ENCODE measurements around the gene CLEC1A.

Gene CLEC1A

DNA sequence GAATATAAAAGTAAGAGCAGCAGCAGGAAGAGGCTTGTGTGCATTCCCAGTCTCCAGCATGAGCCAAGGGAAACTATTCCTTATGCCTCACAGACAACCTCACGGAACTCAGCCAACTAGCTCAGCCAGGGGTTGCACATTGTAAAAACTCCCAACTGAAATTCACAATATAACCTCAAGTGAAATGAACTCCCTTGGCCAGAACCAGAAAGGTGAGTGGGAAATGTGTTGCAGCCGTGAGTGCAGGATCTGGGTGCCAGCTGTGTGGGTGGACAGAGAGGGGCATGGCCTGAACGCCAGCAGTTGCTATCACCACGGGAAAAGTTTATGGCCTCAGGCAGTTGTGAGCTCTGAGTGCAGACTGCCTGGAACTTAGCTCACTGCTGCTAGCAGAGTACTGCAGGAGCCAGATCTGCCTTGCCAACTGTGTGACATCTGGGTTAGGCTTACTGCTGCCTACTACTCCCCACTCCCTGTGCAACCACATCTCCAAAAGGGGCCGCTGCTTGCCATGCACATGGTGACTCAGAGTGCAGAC is 2.3 kb upstream of the CLEC1A start:
- no peak for FAIRE-seq

GRCh38 chr12:10097521-10097920 is 1.3 kb downstream of the CLEC1A start:
- no peak for FAIRE-seq

DNA sequence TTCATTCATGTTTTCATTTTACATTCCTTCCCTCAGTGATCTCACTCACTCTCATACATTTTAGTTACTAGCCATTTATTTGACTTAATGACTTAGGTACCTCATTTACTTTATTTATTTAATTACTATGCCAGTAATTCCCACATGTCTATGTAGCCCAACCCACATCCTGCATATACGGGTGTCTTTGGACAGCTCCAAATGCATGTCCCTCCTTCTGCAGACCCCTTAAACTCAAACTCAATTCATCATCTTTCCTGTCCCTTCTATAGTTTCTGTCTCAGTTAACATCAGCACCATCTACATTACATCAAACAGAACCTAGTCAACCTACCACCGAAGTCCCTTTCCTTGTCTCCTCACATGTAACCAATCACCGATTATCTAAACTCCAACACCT is 2.8 kb downstream of the CLEC1A start:
- no peak for FAIRE-seq

GRCh38 chr12:10094646-10095395 is 4.0 kb downstream of the CLEC1A start:
- FAIRE-seq = no peak

DNA sequence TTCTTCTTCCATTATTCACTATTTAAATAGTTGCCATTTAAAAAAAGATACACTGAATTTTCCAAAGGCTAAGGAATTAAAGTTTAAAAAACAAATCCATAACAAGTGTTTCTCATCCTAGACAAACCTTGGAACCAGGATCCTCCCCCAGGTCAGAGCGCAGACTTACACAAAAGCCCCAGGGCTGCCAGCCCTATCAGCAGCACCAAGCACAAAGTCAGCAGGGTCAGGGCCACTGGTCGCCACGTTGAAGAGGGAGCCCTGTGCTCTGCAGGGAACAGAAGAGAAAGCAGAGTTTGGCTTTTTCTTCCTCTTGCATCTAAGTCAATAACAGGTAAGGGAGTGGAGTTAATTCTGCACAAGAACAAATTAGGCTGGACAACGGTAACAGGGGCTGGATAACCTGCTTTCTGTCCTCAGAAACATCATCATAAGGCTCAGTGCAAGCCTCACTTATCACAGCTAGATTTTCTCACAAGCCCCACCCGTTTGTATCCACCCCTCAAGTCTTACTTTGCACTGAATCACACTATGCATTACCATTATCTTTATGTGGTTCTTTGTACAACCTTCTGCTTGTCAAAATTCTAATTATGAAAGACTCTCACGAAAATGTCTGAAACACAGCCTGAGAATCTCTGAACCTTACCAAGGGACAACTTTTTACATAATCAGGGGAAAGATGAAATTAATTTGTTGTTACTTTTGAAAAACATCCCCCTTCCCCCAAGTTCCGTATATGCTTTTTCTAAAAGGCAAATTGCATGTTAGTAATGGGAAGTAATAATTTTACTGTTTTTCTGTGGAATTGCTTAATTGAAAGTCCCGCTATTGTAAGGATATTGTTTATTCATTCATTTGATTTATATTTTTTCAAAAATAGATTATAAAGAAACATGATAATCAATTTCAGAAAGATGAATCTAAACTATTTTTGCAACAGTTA is 9.6 kb downstream of the CLEC1A start:
- FAIRE-seq = no peak

DNA sequence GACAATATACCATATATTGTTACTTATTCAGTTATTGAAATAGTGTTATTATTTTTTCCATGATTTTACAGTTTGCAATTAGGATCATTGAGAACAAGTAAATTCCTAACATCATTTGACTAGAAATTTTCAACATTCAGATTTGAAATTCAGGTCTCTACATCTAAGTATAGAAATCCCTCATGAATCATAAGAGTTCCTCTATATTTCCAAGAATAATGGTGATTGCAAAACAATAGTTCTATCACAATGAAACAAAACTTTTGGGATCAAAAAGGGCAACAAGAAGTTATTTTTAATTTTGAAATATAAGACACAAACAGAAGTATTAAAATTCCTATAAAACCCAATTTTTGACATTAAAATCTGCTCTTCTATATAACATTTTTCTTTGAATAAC is 10.8 kb downstream of the CLEC1A start:
- FAIRE-seq = no peak

DNA sequence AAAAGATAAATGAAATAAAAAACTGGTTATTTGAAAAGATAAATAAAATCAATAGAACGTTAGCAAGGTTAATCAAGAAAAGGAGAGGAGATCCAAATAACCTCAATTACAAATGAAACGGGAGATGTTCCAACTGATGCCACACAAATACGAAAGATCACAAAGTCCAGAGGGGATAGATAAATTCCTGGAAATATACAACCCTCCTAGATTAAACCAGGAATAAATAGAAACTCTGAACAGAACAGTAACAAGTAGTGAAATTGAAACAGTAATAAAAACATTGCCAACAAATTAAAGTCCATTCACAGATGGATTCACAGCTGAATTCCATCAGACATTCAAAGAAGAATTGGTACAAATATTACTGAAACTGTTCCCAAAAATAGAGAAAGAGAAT is 12.4 kb downstream of the CLEC1A start:
- no peak for FAIRE-seq

DNA sequence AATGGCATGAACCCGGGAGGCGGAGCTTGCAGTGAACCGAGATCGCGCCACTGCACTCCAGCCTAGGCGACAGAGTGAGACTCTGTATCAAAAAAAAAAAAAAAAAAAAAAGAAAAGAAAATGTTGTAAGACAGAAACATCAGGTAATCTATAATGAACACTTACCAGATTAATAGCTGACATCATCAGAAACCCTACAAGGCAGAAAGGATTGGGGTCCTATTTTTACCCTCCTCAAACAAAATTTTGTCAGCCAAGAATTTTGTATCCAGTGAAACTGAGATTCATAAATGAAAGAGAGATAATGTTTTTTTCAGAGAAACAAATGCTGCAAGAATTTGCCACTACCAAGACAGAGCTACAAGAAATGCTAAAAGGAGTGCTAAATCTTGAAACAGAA is 14.1 kb downstream of the CLEC1A start:
- FAIRE-seq = no peak

- FAIRE-seq = no peak
Measured at GRCh38 chr12:10082117-10082874, 16.5 kb downstream of the CLEC1A start.

- no peak for FAIRE-seq
Measured at GRCh38 chr12:10075451-10075850, 23.3 kb downstream of the CLEC1A start.

DNA sequence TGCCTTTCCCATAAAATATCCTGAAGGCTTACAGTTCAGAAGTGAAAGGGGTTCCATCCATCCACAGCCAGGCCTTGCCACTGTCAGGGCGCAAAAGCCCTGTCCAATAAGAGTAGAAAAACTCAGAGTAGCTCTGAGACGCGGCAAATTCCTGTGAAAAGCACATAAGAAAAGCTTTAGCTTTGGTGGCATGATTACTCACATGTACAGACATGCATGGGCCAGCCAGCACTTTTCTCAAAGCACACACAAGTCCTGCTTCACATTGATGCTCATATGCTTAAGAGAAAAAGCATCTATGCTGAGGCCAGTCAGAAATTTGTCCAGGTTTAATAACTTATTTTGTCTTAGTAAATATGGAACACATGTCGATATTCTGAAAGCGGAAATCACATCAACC is 25.5 kb downstream of the CLEC1A start:
- FAIRE-seq = no peak

GRCh38 chr12:10072131-10072530 is 26.7 kb downstream of the CLEC1A start:
- FAIRE-seq = no peak

DNA sequence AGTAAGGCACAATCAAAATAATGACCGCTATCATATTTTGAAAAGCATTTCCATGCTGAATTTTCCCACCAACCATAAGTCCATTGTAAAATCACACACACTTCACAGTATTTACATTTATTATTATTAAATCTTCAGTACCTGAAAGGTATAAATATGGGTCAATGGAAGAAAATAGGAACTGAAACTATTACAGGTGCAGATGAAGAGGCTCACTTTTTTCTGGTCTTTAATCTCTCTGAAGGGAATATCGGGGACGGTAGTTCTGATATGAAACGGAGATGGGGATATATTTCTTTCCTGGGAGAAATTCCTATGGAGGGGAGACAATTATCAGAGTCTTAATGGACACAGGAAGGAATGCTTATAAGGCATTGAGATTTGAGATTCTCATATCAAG is 28.4 kb downstream of the CLEC1A start:
- no peak for FAIRE-seq

DNA sequence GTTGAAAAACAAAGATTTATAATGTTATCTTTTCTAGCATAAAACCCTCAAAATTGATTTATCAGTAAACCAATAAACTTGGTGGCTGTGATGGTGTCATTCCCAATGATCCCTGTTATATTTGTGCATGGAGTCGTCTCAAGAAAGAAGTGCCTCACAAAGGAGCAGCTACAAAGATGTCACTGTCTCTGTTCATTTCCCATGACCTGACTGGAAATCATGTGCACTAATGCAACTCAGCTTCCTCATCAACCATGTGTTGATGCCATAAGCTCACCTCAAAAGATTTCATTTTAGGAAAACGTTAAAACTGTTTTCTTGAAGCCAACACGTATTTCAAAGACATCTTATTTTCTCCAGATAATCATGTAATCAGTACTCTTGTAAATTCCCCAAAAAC is 28.8 kb downstream of the CLEC1A start:
- FAIRE-seq = no peak

DNA sequence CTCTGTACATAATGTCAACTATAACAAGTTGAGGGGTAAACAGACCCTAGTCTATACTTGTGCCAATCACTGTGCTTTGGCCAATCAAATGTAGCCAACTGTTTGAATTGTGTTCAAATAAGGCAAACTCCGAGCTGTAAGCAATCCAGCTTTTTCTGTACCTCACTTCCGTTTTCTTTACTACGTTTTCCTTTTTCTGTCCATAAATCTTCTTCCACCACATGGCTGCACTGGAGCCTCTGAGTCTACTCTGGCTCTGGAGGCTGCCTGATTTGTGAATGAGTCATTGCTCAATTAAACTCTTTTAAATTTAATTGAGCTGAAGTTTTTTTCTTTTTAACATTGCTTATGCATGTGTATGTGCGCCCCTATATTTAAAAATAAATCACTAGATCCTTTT is 29.7 kb downstream of the CLEC1A start:
- FAIRE-seq = no peak

GRCh38 chr12:10068644-10069043 is 30.1 kb downstream of the CLEC1A start:
- no peak for FAIRE-seq

GRCh38 chr12:10067942-10068341 is 30.8 kb downstream of the CLEC1A start:
- FAIRE-seq = no peak

DNA sequence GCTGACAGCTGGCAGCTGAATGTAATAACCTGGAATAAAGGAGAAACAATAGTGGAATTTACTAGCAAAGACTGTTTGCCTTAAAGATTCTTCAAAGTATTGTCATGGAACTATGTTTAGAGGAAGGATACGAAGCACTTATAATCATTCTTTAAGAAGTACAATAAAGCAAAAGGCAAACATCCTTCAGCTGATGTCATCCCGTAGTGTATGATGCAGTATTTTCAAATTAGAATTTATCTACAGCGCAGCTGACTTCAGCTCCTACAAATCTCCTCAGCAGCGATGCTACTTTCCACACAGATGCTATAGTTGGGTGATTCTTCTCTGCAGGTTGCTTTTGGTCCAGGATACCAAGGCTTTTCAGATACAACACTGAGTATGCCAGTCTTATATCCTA is 31.5 kb downstream of the CLEC1A start:
- no peak for FAIRE-seq

- FAIRE-seq = no peak
Measured at GRCh38 chr12:10065241-10065640, 33.5 kb downstream of the CLEC1A start.

DNA sequence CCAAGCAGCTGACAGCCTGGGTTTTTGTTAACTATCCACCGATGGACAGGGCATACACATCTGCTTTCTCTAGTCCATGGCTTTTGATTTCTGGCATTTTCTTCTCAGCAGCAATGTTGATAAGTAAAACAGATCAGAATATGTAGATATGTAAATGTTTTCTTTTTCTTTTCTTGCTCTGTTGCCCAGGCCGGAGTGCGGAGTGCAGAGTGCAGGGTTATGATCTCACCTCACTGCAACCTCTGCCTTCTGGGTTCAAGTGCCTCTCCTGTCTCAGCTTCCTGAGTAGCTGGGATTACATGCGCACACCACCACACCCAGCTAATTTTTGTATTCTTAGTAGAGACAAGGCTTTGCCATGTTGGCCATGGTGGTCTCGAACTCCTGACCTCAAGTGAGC is 40.4 kb downstream of the CLEC1A start:
- no peak for FAIRE-seq

GRCh38 chr12:10052193-10052913 is 46.4 kb downstream of the CLEC1A start:
- FAIRE-seq = no peak

DNA sequence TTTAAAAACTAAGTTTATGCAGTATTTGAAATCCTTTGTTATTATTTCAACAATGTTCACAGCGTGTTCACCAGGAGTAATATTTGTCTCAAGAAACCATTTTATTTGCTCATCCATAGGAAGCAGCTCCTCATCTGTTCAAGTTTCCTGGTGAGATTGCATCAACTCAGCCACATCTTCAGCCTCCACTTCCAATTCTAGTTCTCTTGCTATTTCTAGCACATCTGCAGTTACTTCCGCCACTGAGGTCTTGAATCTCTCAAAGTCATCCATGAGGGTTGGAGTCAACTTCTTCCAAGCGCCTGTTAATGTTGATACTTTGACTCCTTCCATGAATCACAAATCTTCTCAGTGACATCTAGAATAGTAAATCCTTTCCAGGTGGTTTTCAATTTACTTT is 50.3 kb downstream of the CLEC1A start:
- FAIRE-seq = no peak
